Esophagus squamous epithelium (tissue), 5 donors: Measurements from ENCODE around the gene NUDCD2. TPM values are rescaled to one million over a fixed set of nuclear protein-coding genes. Genes with fewer than 3 reads are reported as not detected.
"Not testable (repeated sequence)": the region's sequence is repeated elsewhere in the genome, so short reads cannot be mapped to it uniquely, and the experiment has no call there.

ENCODE experiments used
- DNase-seq: peaks from one replicate; lab custom pipeline; 2025; lab: John Stamatoyannopoulos, UW
- H3K27ac ChIP-seq, 4 donors: fragments of 200-600 bp; sonication (generic); one replicate each; pipeline ENCODE4 v1.5.1; 2016 to 2019; ENCODE audit warnings: mild to moderate bottlenecking in 1 of 4
- H3K27me3 ChIP-seq, 4 donors: fragments of 200-600 bp; sonication (generic); 1 replicate in 3 of 4; 2 replicates in 1 of 4; pipeline versions ENCODE4 v1.5.1 to v1.6.0; 2017 to 2021; ENCODE audit warnings: antibody characterized with exemption in 1 of 4
- H3K36me3 ChIP-seq, 3 donors: fragments of 200-600 bp; sonication (generic); one replicate each; pipeline ENCODE4 v1.5.1; 2016 to 2019
- H3K4me1 ChIP-seq, 3 donors: fragments of 200-600 bp; sonication (generic); one replicate each; pipeline ENCODE4 v1.5.1; 2017 to 2019
- H3K4me3 ChIP-seq, 4 donors: fragments of 200-600 bp; sonication (generic); 1 replicate in 3 of 4; 2 replicates in 1 of 4; pipeline ENCODE4 v1.5.1; 2016 to 2019; ENCODE audit warnings: mild to moderate bottlenecking in 2 of 4, moderate library complexity in 1 of 4
- H3K9me3 ChIP-seq, 3 donors: fragments of 200-600 bp; sonication (generic); one replicate each; pipeline ENCODE4 v1.5.1; 2016 to 2019
- POLR2A ChIP-seq, 4 donors: fragments of 450-650 bp; IDR thresholded peaks; one replicate each; pipeline ENCODE4 v1.6.1; 2017; ENCODE audit warnings: antibody characterized with exemption in 4 of 4, mild to moderate bottlenecking in 4 of 4, moderate library complexity in 3 of 4
- WGBS, 2 donors: methylation state at CpG; one replicate each; pipeline ENCODE4 v1.1.5; 2018; 5-methylcytosine and 5-hydroxymethylcytosine counted together
- intact Hi-C: fragments of 100-400 bp; cut with DNase I; formaldehyde crosslinking; loops from one replicate; pipeline ENCODE4 v1.15.0; 2022
- total RNA-seq, 4 donors: library from RNA; depleted of rRNA; stranded (reverse); fragments of >200 nt; gene quantifications; one replicate each; pipeline ENCODE4 v1.1.0, GENCODE V29; 2016
- TF ChIP-seq, protein P1 (sequence below), 6 experiments: fragments of 450-650 bp in 4 of 6; fragments of 200-600 bp in 2 of 6; sonication (generic) in 2 of 6; IDR thresholded peaks; one replicate each; pipeline ENCODE4 v1.5.1; 2016 to 2019; ENCODE audit warnings: antibody characterized with exemption in 6 of 6, mild to moderate bottlenecking in 4 of 6, moderate library complexity in 4 of 6
- donor health status: DM: yes; HTN: yes; CAD: no.

NUDCD2 gene
- total RNA-seq, 4 donors from 2014 or later, result 2.5 to 11.6 (median 6.1) TPM

DNA sequence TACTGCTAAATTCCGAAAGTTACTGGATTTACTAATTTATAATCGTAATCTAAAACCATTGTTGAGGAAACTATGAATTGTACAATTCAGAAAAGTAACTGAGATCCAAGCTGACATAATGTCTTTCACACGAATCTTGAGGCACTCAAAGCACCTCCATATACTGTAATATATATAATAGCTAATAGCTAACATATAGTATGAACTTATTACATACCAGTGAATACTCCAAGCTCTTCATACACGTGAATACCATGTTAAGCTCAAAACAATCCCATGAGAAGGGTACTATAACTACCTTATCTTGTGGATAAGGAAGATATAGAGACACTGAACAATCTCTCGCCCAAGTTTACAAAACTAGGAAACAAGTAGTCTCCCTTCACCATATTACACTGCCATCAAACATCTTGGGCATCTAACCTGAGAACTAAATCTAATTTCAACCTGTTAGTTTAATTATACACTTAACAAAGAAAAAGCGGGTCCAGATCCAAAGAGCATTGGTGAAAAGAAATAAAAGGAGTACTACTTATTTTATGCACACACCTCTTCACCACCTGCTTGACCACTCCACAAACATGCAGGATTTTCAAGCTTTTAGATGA is 1.0 kb downstream of the NUDCD2 start:
- peaks cover 0 to 31% (median 0%) of the 10 kb centered on the region in 3 donors for H3K36me3 ChIP-seq
- peak overlapping the region; percentile 57 to 82 (median 74) for H3K4me3 ChIP-seq
- WGBS, 2 donors, result 24 to 29% methylated on average over 6 of the region's 6 CpGs
- intact Hi-C loops, result loop anchor here (10.0 kb wide), 1 partner anchor 56 kb away; no protein-coding TSS in a partner anchor
- peaks cover 12 to 45% (median 18%) of the 10 kb centered on the region in 3 donors for H3K4me1 ChIP-seq
- TF ChIP-seq, protein P1, sequence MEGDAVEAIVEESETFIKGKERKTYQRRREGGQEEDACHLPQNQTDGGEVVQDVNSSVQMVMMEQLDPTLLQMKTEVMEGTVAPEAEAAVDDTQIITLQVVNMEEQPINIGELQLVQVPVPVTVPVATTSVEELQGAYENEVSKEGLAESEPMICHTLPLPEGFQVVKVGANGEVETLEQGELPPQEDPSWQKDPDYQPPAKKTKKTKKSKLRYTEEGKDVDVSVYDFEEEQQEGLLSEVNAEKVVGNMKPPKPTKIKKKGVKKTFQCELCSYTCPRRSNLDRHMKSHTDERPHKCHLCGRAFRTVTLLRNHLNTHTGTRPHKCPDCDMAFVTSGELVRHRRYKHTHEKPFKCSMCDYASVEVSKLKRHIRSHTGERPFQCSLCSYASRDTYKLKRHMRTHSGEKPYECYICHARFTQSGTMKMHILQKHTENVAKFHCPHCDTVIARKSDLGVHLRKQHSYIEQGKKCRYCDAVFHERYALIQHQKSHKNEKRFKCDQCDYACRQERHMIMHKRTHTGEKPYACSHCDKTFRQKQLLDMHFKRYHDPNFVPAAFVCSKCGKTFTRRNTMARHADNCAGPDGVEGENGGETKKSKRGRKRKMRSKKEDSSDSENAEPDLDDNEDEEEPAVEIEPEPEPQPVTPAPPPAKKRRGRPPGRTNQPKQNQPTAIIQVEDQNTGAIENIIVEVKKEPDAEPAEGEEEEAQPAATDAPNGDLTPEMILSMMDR (IDR thresholded peaks at IDR 0.05), result no peak
- no peak for TF ChIP-seq POLR2A (IDR thresholded peaks at IDR 0.05)
- DNase-seq, result no peak
- H3K27ac ChIP-seq, result peak overlapping the region; percentile 92 to 97 (median 96)
- H3K27me3 ChIP-seq, result no peaks in the 10 kb centered on the region
- no peaks in the 10 kb centered on the region for H3K9me3 ChIP-seq

GRCh38 chr5:163456840-163457239 is 3.1 kb downstream of the NUDCD2 start:
- Histone ChIP-seq H3K9me3 (no peaks in the 10 kb centered on the region), H3K27me3 (no peaks in the 10 kb centered on the region), H3K36me3 (peaks cover 0 to 50% (median 0%) of the 10 kb centered on the region in 3 donors), H3K4me1 (peaks cover 12 to 33% (median 14%) of the 10 kb centered on the region in 3 donors), H3K4me3 (no peak overlapping the region), H3K27ac (no peak overlapping the region)
- 90 to 96% methylated on average over 7 of the region's 7 CpGs for WGBS, 2 donors
- TF ChIP-seq, protein P1 (IDR thresholded peaks at IDR 0.05), result no peak
- TF ChIP-seq POLR2A (IDR thresholded peaks at IDR 0.05), result no peak
- no peak for DNase-seq
- intact Hi-C loops, result loop anchor here (10.0 kb wide), 1 partner anchor 58 kb away; no protein-coding TSS in a partner anchor

DNA sequence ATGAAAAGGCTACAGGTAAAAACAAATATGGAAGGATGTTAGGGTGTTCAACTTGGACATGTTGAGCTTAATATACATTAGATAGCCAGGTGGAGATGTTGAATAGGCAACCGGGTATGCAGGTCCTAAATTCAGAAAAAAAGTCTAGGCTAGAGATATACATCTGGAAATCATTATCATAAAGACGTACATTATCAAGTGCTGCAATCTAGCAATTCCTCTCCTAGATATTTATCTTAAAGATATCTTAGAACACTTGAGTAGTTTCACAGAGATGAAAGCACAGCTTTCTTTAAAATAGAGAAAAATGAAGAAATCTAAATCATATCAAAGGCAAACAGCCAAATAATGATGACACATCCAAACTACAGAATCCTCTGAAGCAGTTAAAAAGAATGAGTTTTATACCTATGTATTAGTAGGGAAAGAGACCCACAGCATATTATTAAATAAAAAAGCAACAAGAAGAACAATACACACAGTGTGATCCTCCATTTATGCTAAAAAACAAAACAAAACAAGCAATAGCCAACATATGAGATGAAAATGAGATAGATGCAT is 3.8 kb downstream of the NUDCD2 start:
- Histone ChIP-seq H3K4me3 (no peak overlapping the region), H3K9me3 (no peaks in the 10 kb centered on the region), H3K4me1 (peaks cover 10 to 26% (median 11%) of the 10 kb centered on the region in 3 donors), H3K27me3 (no peaks in the 10 kb centered on the region), H3K36me3 (peaks cover 0 to 57% (median 0%) of the 10 kb centered on the region in 3 donors), H3K27ac (no peak overlapping the region)
- intact Hi-C loops, result loop anchor here (10.0 kb wide), 1 partner anchor 59 kb away; no protein-coding TSS in a partner anchor
- DNase-seq, result no peak
- WGBS, 2 donors, result 87 to 90% methylated on average over 2 of the region's 2 CpGs
- TF ChIP-seq, protein P1 (IDR thresholded peaks at IDR 0.05), result no peak
- TF ChIP-seq POLR2A (IDR thresholded peaks at IDR 0.05), result no peak

- intact Hi-C loops, result loop anchor here (10.0 kb wide), 1 partner anchor 59 kb away; no protein-coding TSS in a partner anchor
- H3K9me3 ChIP-seq, H3K27ac ChIP-seq, H3K4me3 ChIP-seq, H3K27me3 ChIP-seq, DNase-seq: not testable (repeated sequence)
- peaks cover 0 to 61% (median 0%) of the 10 kb centered on the region in 3 donors for H3K36me3 ChIP-seq
- 95% methylated on average over 13 to 17 of the region's 17 CpGs for WGBS, 2 donors
- H3K4me1 ChIP-seq, result peaks cover 5 to 19% (median 5%) of the 10 kb centered on the region in 3 donors
These were observed 4.5 kb downstream of the NUDCD2 start for GRCh38 chr5:163455406-163455805.

DNA sequence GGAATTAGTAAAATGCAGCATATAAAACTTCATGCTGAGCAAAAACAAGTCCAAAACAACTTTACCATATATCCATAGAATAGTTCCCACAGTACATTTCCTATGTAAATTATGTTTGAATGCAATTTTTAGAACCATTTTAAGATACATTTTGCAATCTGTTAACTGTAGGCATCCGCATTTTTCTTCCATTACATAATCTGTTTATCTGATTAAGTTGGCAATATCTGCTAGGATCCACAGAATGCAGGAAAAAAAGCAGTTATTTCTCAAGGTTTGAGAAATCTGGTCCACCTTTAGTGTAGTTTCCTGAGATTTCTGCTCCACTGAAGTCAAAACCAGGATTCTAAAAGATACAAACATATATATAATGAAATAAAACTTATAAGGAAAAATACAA is 6.2 kb downstream of the NUDCD2 start:
- Histone ChIP-seq H3K27me3 (no peaks in the 10 kb centered on the region), H3K4me1 (peaks cover 0 to 13% (median 4%) of the 10 kb centered on the region in 3 donors), H3K36me3 (peaks cover 0 to 76% (median 0%) of the 10 kb centered on the region in 3 donors), H3K9me3 (no peaks in the 10 kb centered on the region), H3K27ac (no peak overlapping the region), H3K4me3 (no peak overlapping the region)
- no peak for TF ChIP-seq POLR2A (IDR thresholded peaks at IDR 0.05)
- TF ChIP-seq, protein P1 (IDR thresholded peaks at IDR 0.05), result no peak
- intact Hi-C loops, result loop anchor here (10.0 kb wide), 1 partner anchor 61 kb away; no protein-coding TSS in a partner anchor
- WGBS, 2 donors, result 84 to 87% methylated on average over 1 of the region's 1 CpG
- DNase-seq, result no peak
